ENCODE data around the gene DHRS4. TPM values are rescaled to one million over a fixed set of nuclear protein-coding genes. Genes with fewer than 3 reads are reported as not detected.
"Not testable (repeated sequence)": the region's sequence is repeated elsewhere in the genome, so short reads cannot be mapped to it uniquely, and the experiment has no call there.

Gene DHRS4
- total RNA-seq, 6 experiments from 2014 or later = 19.8 to 30.7 (median 24.9) TPM

GRCh38 chr14:23951590-23952201 lies 1.9 kb upstream of the DHRS4 start:
- peaks cover 2% of the 10 kb centered on the region; the same call in 1 of the 2 replicates for H3K27me3 Mint-ChIP-seq (ENCODE audit: insufficient read depth)
- peak; percentile 41 for TF ChIP-seq CTCF (IDR thresholded peaks at IDR 0.05)
- no peak overlapping the region for H3K27ac Mint-ChIP-seq
- H3K4me3 Mint-ChIP-seq = no peak overlapping the region
- H3K4me1 Mint-ChIP-seq (ENCODE audit: low read depth) = peaks cover 19% of the 10 kb centered on the region
- H3K9me3 Mint-ChIP-seq = peaks cover 9% of the 10 kb centered on the region
- peaks cover 3% of the 10 kb centered on the region; the same call in 1 of the 2 replicates for H3K36me3 Mint-ChIP-seq (ENCODE audit: low read depth)
- no peak for DNase-seq

GRCh38 chr14:23953116-23953463 lies 480 bp upstream of the DHRS4 start:
- H3K27me3 Mint-ChIP-seq (ENCODE audit: insufficient read depth); DNase-seq; H3K36me3 Mint-ChIP-seq (ENCODE audit: low read depth); H3K9me3 Mint-ChIP-seq: not testable (repeated sequence)
- H3K4me3 Mint-ChIP-seq = peak overlapping the region; percentile 99
- peak overlapping the region; percentile 57; the same call in 1 of the 2 replicates for H3K27ac Mint-ChIP-seq
- peaks cover 19% of the 10 kb centered on the region for H3K4me1 Mint-ChIP-seq (ENCODE audit: low read depth)

GRCh38 chr14:23954279-23954614 lies 677 bp downstream of the DHRS4 start:
- peak overlapping the region; percentile 94 for H3K27ac Mint-ChIP-seq
- H3K9me3 Mint-ChIP-seq = not testable (repeated sequence)

GRCh38 chr14:23954965-23955364 lies 1.4 kb downstream of the DHRS4 start:
- not testable (repeated sequence) for H3K27ac Mint-ChIP-seq; H3K9me3 Mint-ChIP-seq; H3K27me3 Mint-ChIP-seq (ENCODE audit: insufficient read depth); H3K36me3 Mint-ChIP-seq (ENCODE audit: low read depth); DNase-seq
- H3K4me3 Mint-ChIP-seq = peak overlapping the region; percentile 99; the same call in 1 of the 2 replicates
- peaks cover 19% of the 10 kb centered on the region for H3K4me1 Mint-ChIP-seq (ENCODE audit: low read depth)

More at GRCh38 chr14:23954279-23954614, 677 bp downstream of the DHRS4 start:
- peak overlapping the region; percentile 99 for H3K4me3 Mint-ChIP-seq
- H3K4me1 Mint-ChIP-seq (ENCODE audit: low read depth) = peaks cover 19% of the 10 kb centered on the region
- TF ChIP-seq CTCF (IDR thresholded peaks at IDR 0.05) = peak; percentile 46
- H3K36me3 Mint-ChIP-seq (ENCODE audit: low read depth); DNase-seq; H3K27me3 Mint-ChIP-seq (ENCODE audit: insufficient read depth): not testable (repeated sequence)

- DNase-seq; H3K4me3 Mint-ChIP-seq; H3K27ac Mint-ChIP-seq; H3K36me3 Mint-ChIP-seq (ENCODE audit: low read depth); H3K9me3 Mint-ChIP-seq; H3K27me3 Mint-ChIP-seq (ENCODE audit: insufficient read depth): not testable (repeated sequence)
- H3K4me1 Mint-ChIP-seq (ENCODE audit: low read depth) = peaks cover 19% of the 10 kb centered on the region
These were observed 2.2 kb downstream of the DHRS4 start for GRCh38 chr14:23955811-23956210.

- not testable (repeated sequence) for H3K4me3 Mint-ChIP-seq; H3K36me3 Mint-ChIP-seq (ENCODE audit: low read depth); DNase-seq; H3K27ac Mint-ChIP-seq; H3K9me3 Mint-ChIP-seq; H3K27me3 Mint-ChIP-seq (ENCODE audit: insufficient read depth)
- H3K4me1 Mint-ChIP-seq (ENCODE audit: low read depth) = peaks cover 11% of the 10 kb centered on the region
These were observed 4.5 kb downstream of the DHRS4 start for GRCh38 chr14:23957913-23958569.

GRCh38 chr14:23960899-23961298 lies 7.3 kb downstream of the DHRS4 start:
- H3K4me3 Mint-ChIP-seq; DNase-seq; H3K27me3 Mint-ChIP-seq (ENCODE audit: insufficient read depth); H3K4me1 Mint-ChIP-seq (ENCODE audit: low read depth); H3K36me3 Mint-ChIP-seq (ENCODE audit: low read depth); H3K9me3 Mint-ChIP-seq; H3K27ac Mint-ChIP-seq: not testable (repeated sequence)

GRCh38 chr14:23961704-23962103 lies 8.1 kb downstream of the DHRS4 start:
- H3K36me3 Mint-ChIP-seq (ENCODE audit: low read depth); DNase-seq; H3K4me3 Mint-ChIP-seq; H3K27ac Mint-ChIP-seq; H3K4me1 Mint-ChIP-seq (ENCODE audit: low read depth); H3K9me3 Mint-ChIP-seq; H3K27me3 Mint-ChIP-seq (ENCODE audit: insufficient read depth): not testable (repeated sequence)

GRCh38 chr14:23969130-23969480 lies 15.5 kb downstream of the DHRS4 start:
- DNase-seq; H3K27ac Mint-ChIP-seq; H3K4me3 Mint-ChIP-seq; H3K36me3 Mint-ChIP-seq (ENCODE audit: low read depth); H3K4me1 Mint-ChIP-seq (ENCODE audit: low read depth); H3K9me3 Mint-ChIP-seq: not testable (repeated sequence)
- peaks cover 14% of the 10 kb centered on the region for H3K27me3 Mint-ChIP-seq (ENCODE audit: insufficient read depth)

GRCh38 chr14:23969481-23970282 lies 16.1 kb downstream of the DHRS4 start:
- not testable (repeated sequence) for H3K36me3 Mint-ChIP-seq (ENCODE audit: low read depth); H3K4me1 Mint-ChIP-seq (ENCODE audit: low read depth); DNase-seq; H3K9me3 Mint-ChIP-seq; H3K4me3 Mint-ChIP-seq; H3K27ac Mint-ChIP-seq
- H3K27me3 Mint-ChIP-seq (ENCODE audit: insufficient read depth) = peaks cover 14% of the 10 kb centered on the region

- H3K27me3 Mint-ChIP-seq (ENCODE audit: insufficient read depth) = peaks cover 14% of the 10 kb centered on the region
- not testable (repeated sequence) for H3K4me1 Mint-ChIP-seq (ENCODE audit: low read depth)
These were observed 16.7 kb downstream of the DHRS4 start for GRCh38 chr14:23970283-23970659.

GRCh38 chr14:23973178-23973577 lies 19.6 kb downstream of the DHRS4 start:
- not testable (repeated sequence) for H3K27ac Mint-ChIP-seq; DNase-seq; H3K9me3 Mint-ChIP-seq; H3K4me1 Mint-ChIP-seq (ENCODE audit: low read depth); H3K36me3 Mint-ChIP-seq (ENCODE audit: low read depth); H3K4me3 Mint-ChIP-seq
- peaks cover 17% of the 10 kb centered on the region for H3K27me3 Mint-ChIP-seq (ENCODE audit: insufficient read depth)

More at GRCh38 chr14:23970283-23970659, 16.7 kb downstream of the DHRS4 start:
- H3K4me3 Mint-ChIP-seq; H3K9me3 Mint-ChIP-seq; DNase-seq; H3K36me3 Mint-ChIP-seq (ENCODE audit: low read depth); H3K27ac Mint-ChIP-seq: not testable (repeated sequence)

Data from HFFc6 (cell line).